GM12865 (cell line): ENCODE data around the gene GNA12.
"Not testable (repeated sequence)": the region's sequence is repeated elsewhere in the genome, so short reads cannot be mapped to it uniquely, and the experiment has no call there.

Experiments used
- DNase-seq: peaks from one replicate; pipeline ENCODE4 v3.0.0; 2010; ENCODE audit warnings: low read depth
- H3K4me3 ChIP-seq: 2 replicates; pipeline ENCODE4 v1.5.1; 2011; ENCODE audit warnings: mild to moderate bottlenecking, low read depth, low read length, control low read depth
- TF ChIP-seq, protein P1 (sequence below): IDR thresholded peaks from 2 replicates; pipeline ENCODE4 v1.5.1; 2011; ENCODE audit warnings: low read length, control low read depth, low read depth, inconsistent platforms; ENCODE audit not compliant: insufficient read depth; ENCODE audit errors: missing control alignments

The GNA12 gene

DNA sequence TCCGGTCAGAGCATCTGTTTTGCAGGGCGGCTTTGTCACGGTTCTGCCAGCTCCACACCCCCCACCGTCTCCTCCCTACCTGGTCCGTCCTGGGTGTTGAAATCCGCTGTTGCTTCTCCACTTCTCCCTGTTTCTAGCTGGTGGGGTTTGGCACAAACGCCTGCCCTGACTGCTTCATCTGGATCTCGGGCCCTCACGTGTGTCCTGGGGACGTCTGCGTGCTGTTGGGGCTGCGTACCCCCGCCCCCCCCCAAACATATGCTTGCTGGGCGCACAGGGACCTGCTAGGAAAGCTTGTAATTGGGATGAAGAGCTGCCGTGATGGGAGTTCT, 144.9 kb downstream of the GNA12 start:
- no peak for DNase-seq
- peak overlapping the region; percentile 31 for H3K4me3 ChIP-seq
- TF ChIP-seq, protein P1, sequence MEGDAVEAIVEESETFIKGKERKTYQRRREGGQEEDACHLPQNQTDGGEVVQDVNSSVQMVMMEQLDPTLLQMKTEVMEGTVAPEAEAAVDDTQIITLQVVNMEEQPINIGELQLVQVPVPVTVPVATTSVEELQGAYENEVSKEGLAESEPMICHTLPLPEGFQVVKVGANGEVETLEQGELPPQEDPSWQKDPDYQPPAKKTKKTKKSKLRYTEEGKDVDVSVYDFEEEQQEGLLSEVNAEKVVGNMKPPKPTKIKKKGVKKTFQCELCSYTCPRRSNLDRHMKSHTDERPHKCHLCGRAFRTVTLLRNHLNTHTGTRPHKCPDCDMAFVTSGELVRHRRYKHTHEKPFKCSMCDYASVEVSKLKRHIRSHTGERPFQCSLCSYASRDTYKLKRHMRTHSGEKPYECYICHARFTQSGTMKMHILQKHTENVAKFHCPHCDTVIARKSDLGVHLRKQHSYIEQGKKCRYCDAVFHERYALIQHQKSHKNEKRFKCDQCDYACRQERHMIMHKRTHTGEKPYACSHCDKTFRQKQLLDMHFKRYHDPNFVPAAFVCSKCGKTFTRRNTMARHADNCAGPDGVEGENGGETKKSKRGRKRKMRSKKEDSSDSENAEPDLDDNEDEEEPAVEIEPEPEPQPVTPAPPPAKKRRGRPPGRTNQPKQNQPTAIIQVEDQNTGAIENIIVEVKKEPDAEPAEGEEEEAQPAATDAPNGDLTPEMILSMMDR, result no peak

DNA sequence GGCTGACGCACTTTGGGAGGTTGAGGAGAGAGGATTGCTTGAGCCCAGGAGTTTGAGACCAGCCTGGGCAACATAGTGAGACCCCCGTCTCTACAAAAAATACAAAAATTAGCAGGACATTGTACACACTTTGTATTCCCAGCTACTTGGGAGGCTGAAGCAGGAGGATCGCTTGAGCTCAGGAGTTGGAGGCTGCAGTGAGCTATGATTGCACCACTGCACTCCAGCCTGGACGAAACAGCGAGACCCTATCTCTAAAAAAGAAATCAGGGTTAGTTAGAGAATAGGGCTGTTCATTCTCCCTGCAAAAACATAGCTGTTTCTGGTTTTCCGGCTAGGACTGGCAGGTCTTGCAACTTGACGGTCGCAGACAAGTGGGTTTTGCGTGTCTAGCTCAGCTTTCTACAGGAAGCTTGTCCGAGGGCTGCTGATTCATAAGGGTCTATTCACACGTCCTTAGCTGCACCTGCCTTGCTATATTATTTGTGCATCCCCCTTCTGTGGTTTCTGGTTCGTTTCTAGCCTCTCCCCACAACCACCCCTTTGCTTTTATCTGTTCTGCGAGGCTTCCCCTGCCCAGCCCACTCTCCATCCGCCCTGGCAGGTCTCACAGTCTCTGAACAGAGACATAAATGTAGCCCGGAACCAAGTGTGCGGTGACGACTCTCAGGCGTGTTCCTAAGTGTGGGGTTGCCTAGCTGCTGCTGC, 145.4 kb downstream of the GNA12 start:
- DNase-seq, result peak; percentile 98

DNA sequence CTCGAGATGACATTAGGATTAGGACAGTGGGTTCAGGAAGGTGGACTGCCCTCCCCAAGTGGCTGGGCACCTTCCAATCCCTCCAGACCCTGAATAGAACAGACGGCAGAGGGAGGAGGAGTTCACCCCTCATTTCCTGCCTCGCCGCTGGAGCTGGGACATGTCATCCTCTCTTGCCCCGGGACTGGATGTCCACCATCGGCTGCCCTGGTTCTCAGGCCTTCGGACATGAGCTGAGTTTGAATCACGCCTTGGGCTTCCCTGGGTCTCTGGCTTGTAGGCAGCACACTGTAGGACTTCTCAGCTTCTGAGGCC, 150.0 kb downstream of the GNA12 start:
- DNase-seq, H3K4me3 ChIP-seq: not testable (repeated sequence)

More for the DNA sequence above, 145.4 kb downstream of the GNA12 start:
- peak overlapping the region; percentile 31; the same call in 1 of the 2 replicates for H3K4me3 ChIP-seq
- TF ChIP-seq, protein P1, result no peak

DNA sequence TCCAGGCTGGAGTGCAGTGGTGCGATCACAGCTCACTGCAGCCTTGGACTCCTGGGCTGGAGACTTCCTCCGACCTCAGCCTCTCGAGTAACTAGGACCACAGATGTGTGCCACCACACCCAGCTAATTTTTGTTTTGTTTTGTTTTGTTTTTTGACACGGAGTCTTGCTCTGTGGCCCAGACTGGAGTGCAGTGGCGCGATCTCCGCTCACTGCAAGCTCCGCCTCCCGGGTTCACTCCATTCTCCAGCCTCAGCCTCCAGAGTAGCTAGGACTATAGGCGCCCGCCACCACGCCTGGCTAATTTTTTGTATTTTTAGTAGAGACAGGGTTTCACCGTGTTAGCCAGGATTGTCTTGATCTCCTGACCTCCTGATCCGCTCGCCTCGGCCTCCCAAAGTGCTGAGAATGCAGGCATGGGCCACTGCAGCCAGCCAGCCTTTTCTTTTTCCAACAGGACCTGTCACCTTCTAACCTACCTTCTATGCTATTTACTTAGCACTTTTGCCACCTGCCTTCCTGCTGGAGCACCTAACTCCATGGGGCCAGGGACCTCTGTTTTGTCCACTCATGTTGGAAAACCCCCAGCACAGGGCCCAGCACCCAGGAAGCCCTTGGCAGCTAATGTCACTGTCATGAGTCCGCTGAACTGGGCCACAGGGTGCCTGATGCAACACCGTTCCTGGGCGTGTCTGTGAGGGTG, 150.5 kb downstream of the GNA12 start:
- DNase-seq, H3K4me3 ChIP-seq: not testable (repeated sequence)

DNA sequence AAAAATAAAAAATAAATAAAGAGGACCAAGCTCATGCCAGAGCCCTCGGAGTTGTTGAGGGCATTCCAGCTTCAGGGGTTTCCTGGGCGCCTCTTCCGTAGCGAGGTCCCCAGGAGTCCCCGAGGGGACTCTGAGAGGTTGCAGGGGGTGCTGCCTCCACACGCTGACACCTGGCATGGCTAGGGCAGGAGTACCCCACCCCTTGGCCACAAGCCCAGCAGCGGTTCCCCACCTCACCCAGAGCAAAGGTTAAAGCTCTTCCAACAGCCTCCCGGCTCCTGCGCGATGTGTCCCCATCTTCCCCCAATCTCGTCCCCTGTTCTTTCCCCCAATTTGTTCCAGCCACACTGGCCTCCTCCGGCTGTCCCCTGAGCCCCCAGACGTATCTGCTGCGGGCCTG, 151.6 kb downstream of the GNA12 start:
- no peak overlapping the region for H3K4me3 ChIP-seq
- no peak for DNase-seq
- TF ChIP-seq, protein P1, result no peak

DNA sequence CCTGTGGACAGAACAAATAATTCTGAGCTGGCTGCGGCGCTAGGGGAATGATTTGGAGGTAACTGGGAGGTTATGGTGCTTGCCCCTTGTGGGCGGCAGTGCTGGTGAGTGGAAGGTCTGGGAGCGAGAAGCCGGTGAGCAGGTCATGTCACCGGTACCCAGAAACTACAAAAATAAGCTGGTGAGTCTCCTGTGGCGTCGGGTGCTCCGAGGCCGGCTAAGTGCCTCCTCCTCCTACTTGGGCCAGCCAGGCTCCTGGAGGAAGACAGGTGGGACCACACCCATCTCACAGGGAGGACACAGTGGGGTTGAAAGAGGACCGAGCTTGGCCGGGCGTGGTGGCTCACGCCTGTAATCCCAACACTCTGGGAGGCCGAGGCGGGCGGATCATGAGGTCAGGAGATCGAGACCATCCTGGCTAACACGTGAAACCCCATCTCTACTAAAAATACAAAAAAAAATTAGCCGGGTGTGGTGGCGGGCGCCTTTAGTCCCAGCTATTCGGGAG, 152.1 kb downstream of the GNA12 start:
- not testable (repeated sequence) for H3K4me3 ChIP-seq, DNase-seq

DNA sequence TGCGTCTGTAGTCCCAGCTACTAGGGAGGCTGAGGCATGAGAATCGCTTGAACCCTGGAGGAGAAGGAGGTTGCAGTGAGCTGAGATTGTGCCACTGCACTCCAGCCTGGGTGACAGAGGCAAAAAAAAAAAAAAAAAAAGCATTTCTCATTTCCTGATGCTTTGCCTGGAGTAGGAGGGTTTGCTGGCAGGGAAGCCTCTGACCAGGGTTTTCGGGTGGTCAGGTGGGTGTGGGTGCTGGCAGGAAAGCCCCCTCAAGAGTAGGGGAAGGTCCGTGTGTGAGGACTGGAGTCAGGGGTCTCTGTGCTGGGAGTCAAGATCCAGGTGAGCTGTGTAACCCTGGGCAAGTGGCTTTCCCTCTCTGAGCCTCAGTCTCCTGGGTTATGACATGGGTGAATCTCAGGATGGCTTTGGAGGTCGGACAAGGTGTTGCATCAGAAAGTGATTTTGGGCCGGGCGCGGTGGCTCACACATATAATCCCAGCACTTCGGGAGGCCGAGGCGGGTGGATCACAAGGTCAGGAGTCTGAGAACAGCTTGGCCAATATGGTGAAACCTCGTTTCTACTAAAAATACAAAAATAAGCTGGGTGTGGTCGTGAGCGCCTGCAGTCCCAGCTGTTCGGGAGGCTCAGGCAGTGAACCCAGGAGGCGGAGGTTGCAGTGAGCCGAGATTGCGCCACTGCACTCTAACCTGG, 152.9 kb downstream of the GNA12 start:
- H3K4me3 ChIP-seq, result no peak overlapping the region
- no peak for DNase-seq
- TF ChIP-seq, protein P1, result no peak

DNA sequence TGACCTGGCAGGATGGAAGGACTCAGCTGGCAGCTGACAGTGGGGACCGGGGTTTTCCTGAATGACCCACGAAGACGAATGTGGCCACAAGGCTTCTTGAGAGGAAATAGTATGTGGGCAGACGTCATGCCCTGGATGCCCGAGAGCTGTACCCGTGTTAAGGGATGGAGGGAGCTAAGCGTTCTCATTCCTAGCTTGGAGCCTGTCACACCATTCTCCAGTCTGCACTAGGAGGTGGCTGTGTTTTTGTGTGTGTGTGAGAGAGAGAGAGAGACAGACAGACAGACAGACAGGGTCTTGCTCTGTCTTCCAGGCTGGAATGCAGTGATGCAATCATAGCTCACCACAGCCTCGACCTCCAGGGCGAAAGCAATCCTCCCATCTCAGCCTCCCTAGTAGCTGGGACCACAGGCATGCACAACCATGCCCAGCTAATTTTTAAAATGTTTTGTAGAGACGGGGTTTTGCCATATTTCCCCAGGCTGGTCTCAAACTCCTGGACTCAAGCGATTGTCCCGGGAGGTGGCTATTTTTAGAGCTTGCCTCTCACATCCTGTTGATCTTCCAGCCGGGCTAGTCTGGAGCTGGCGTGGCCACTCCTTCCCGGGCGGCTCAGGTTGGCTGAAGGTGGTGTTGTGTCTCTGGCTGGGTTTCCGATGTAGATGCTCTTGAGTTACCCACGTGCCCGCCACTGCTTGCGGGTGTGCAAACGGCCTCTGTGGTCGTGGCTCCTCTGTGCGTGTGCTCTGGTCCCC, 154.0 kb downstream of the GNA12 start:
- TF ChIP-seq, protein P1, result no peak

More for the DNA sequence above, 154.0 kb downstream of the GNA12 start:
- H3K4me3 ChIP-seq, result no peak overlapping the region
- peak; percentile 42 for DNase-seq
